OCI-LY7 (cell line): Measurements from ENCODE around the gene SHC2.

ENCODE experiments used
- EZH2phosphoT487 ChIP-seq: fragments of 200-600 bp; sonication (generic); IDR thresholded peaks from 2 replicates; pipeline ENCODE4 v1.6.1; 2018; ENCODE audit warnings: low read depth, borderline replicate concordance, mild to moderate bottlenecking, mixed run types, antibody characterized with exemption, low read length, moderate library complexity, mixed read lengths
- TF ChIP-seq, protein P1 (sequence below): fragments of 200-600 bp; sonication (generic); conservative IDR thresholded peaks from 2 replicates; pipeline ENCODE4 v1.5.1; 2014; ENCODE audit warnings: mild to moderate bottlenecking, antibody characterized with exemption, low read length, moderate library complexity, mixed read lengths

DNA sequence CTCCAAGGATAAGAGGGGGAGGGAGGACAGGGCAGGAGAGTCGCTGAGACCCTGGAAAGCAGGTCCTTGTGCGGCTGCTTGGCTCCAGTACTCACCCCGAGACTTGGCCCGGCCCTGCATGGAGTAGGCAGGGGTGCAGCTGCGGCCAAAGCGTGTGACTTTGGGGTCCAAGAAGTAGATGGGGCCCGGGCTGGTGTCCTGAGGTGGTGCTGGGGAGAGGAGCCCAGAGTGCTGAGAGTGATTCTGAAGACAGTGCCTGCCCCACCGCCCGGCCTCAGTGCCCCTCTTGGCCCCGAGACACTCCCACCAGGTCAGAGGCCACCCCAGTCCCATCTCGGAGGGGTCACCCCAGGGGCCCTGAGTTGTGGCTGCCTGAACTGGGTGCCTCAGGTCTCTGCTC lies 6.7 kb upstream of the SHC2 start:
- TF ChIP-seq, protein P1, sequence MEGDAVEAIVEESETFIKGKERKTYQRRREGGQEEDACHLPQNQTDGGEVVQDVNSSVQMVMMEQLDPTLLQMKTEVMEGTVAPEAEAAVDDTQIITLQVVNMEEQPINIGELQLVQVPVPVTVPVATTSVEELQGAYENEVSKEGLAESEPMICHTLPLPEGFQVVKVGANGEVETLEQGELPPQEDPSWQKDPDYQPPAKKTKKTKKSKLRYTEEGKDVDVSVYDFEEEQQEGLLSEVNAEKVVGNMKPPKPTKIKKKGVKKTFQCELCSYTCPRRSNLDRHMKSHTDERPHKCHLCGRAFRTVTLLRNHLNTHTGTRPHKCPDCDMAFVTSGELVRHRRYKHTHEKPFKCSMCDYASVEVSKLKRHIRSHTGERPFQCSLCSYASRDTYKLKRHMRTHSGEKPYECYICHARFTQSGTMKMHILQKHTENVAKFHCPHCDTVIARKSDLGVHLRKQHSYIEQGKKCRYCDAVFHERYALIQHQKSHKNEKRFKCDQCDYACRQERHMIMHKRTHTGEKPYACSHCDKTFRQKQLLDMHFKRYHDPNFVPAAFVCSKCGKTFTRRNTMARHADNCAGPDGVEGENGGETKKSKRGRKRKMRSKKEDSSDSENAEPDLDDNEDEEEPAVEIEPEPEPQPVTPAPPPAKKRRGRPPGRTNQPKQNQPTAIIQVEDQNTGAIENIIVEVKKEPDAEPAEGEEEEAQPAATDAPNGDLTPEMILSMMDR, result no peak
- TF ChIP-seq EZH2phosphoT487, result no peak
